GM12878 (cell line): ENCODE data around the gene GBP2. TPM values are rescaled to one million over a fixed set of nuclear protein-coding genes. Genes with fewer than 3 reads are reported as not detected.

Source experiments
- ATAC-seq: fragments of 200-7000 bp; cut with Tn5 transposase; 3 replicates; pipeline ENCODE4 v1.9.1; 2020; ENCODE audit warnings: mild to moderate bottlenecking, moderate library complexity
- BruUV-seq: library from RNA; stranded (reverse); fragments of 400-500 nt; replicated peaks from 2 replicates; lab custom pipeline; 2021; lab: Mats Ljungman, UMichigan
- CTCF ChIA-PET: fragments of 300-600 bp; sonication (Branson Sonifier 250); formaldehyde crosslinking; extraction: SDS; loops from one replicate; lab custom pipeline; 2021; ENCODE audit warnings: inconsistent platforms; lab: Yijun Ruan, JAX
- POLR2A ChIA-PET: fragments of 350-600 bp; formaldehyde crosslinking; extraction: SDS; loops from one replicate; lab custom pipeline; 2021; ENCODE audit warnings: inconsistent platforms; lab: Charles Lee
- RAD21 ChIA-PET: fragments of 300-600 bp; sonication (Branson Sonifier 250); formaldehyde crosslinking; loops from one replicate; lab custom pipeline; 2023; ENCODE audit warnings: antibody characterized with exemption; ENCODE audit not compliant: unreplicated experiment; lab: Charles Lee
- SMC1A ChIA-PET: fragments of 300-600 bp; sonication (Branson Sonifier 250); formaldehyde crosslinking; loops from one replicate; lab custom pipeline; 2023; ENCODE audit not compliant: unreplicated experiment, uncharacterized antibody; lab: Charles Lee
- DNase-seq: peaks from one replicate; pipeline ENCODE4 v3.0.0-alpha.2; 2011; ENCODE audit warnings: low read depth, low spot score
- FAIRE-seq: peaks from 3 replicates; lab custom pipeline; 2011; peaks lifted over from hg19 to GRCh38; lab: Jason Lieb, UNC
- H2AFZ ChIP-seq: 2 replicates; pipeline ENCODE4 v1.6.0; 2011; ENCODE audit warnings: low read depth, low read length, control low read depth; ENCODE audit not compliant: control insufficient read depth
- H3K27ac ChIP-seq: 2 replicates; pipeline ENCODE4 v1.5.1; 2011; ENCODE audit warnings: control low read depth; ENCODE audit not compliant: control insufficient read depth, insufficient read depth
- H3K27me3 ChIP-seq, 2 experiments: replicated peaks in 1 of 2; 2 replicates each; pipeline versions ENCODE4 v1.6.0 to v1.6.1; 2011; ENCODE audit warnings: low read length in 1 of 2; ENCODE audit not compliant: control insufficient read depth in 2 of 2, insufficient read depth in 2 of 2
- H3K36me3 ChIP-seq, 2 experiments: 2 replicates each; pipeline ENCODE4 v1.5.1; 2011; ENCODE audit warnings: low read length in 1 of 2; ENCODE audit not compliant: control insufficient read depth in 2 of 2, insufficient read depth in 2 of 2
- H3K4me1 ChIP-seq: 2 replicates; pipeline ENCODE4 v1.6.1; 2011; ENCODE audit warnings: mild to moderate bottlenecking, low read length, moderate library complexity, mixed read lengths; ENCODE audit not compliant: control insufficient read depth, insufficient read depth
- H3K4me2 ChIP-seq: 2 replicates; pipeline ENCODE4 v1.6.0; 2011; ENCODE audit warnings: control low read depth; ENCODE audit not compliant: control insufficient read depth, insufficient read depth
- H3K4me3 ChIP-seq: fragments of 200-600 bp; sonication (generic); 2 replicates; pipeline ENCODE4 v1.5.1; 2016
- H3K79me2 ChIP-seq: 2 replicates; pipeline ENCODE4 v1.6.0; 2011; ENCODE audit warnings: low read length; ENCODE audit not compliant: control insufficient read depth, insufficient read depth
- H3K9ac ChIP-seq: 2 replicates; pipeline ENCODE4 v1.8.0; 2011; ENCODE audit warnings: low read length, control low read depth, mixed read lengths; ENCODE audit not compliant: control insufficient read depth, insufficient read depth
- H3K9me3 ChIP-seq: replicated peaks from 3 replicates; pipeline ENCODE4 v1.5.1; 2011; ENCODE audit warnings: mild to moderate bottlenecking, low read length; ENCODE audit not compliant: control insufficient read depth, insufficient read depth
- H4K20me1 ChIP-seq: 2 replicates; pipeline ENCODE4 v1.6.0; 2011; ENCODE audit not compliant: control insufficient read depth, insufficient read depth
- ETV6 ChIP-seq, 2 experiments: fragments of 450-650 bp in 1 of 2; IDR thresholded peaks in 1 of 2; conservative IDR thresholded peaks in 1 of 2; 2 replicates each; pipeline ENCODE4 v1.6.1; 2014; ENCODE audit warnings: antibody characterized with exemption in 1 of 2, borderline replicate concordance in 1 of 2, low read depth in 1 of 2, mild to moderate bottlenecking in 1 of 2, moderate library complexity in 1 of 2
- KLF5 ChIP-seq: fragments of 450-650 bp; IDR thresholded peaks from 2 replicates; pipeline ENCODE4 v1.6.1; 2014; ENCODE audit warnings: mild to moderate bottlenecking; ENCODE audit not compliant: partially characterized antibody
- NFXL1 ChIP-seq: fragments of 450-650 bp; IDR thresholded peaks from 2 replicates; pipeline ENCODE4 v1.6.1; 2017; ENCODE audit warnings: antibody characterized with exemption, mild to moderate bottlenecking, borderline replicate concordance
- PAX5 ChIP-seq: IDR thresholded peaks from 2 replicates; pipeline ENCODE4 v1.6.1; 2011; ENCODE audit warnings: low read depth, low read length, borderline replicate concordance
- PKNOX1 ChIP-seq: fragments of 450-650 bp; IDR thresholded peaks from 2 replicates; pipeline ENCODE4 v1.6.1; 2016; ENCODE audit warnings: mild to moderate bottlenecking
- SIX5 ChIP-seq: IDR thresholded peaks from 2 replicates; pipeline ENCODE4 v1.6.1; 2011; ENCODE audit warnings: mild to moderate bottlenecking, low read depth, low read length, moderate library complexity; ENCODE audit not compliant: severe bottlenecking
- STAT1 ChIP-seq: fragments of 450-650 bp; conservative IDR thresholded peaks from 2 replicates; pipeline ENCODE4 v1.6.1; 2014; ENCODE audit warnings: antibody characterized with exemption, mild to moderate bottlenecking
- SUPT20H ChIP-seq: IDR thresholded peaks from 2 replicates; pipeline ENCODE4 v1.6.1; 2011; ENCODE audit warnings: low read depth, mild to moderate bottlenecking, low read length, moderate library complexity, borderline replicate concordance; ENCODE audit not compliant: control insufficient read depth
- TCF12 ChIP-seq: IDR thresholded peaks from 2 replicates; pipeline ENCODE4 v1.6.1; 2011; ENCODE audit warnings: low read depth, mild to moderate bottlenecking, low read length
- WGBS: methylation state at CpG from one replicate; pipeline ENCODE4 v1.1.6; 2016; ENCODE audit warnings: low lambda C conversion rate; ENCODE audit not compliant: insufficient replicate concordance, insufficient coverage; ENCODE audit errors: missing lambda C conversion rate; 5-methylcytosine and 5-hydroxymethylcytosine counted together
- in situ Hi-C: fragments of 300-500 bp; cut with MboI; formaldehyde crosslinking; loops from 9 replicates; pipeline ENCODE4 v1.14.3; 2018; ENCODE audit warnings: mixed read lengths
- intact Hi-C: fragments of 100-400 bp; cut with micrococcal nuclease; formaldehyde crosslinking; loops from one replicate; pipeline ENCODE4 v1.14.2; 2022; ENCODE audit not compliant: unreplicated experiment
- polyA plus RNA-seq, 11 experiments: library from polyadenylated mRNA; depleted of rRNA in 4 of 11; unstranded in 6 of 11; stranded (reverse) in 5 of 11; fragments of >200 nt; fragmentation: Nextera tagmentation in 4 of 11; fragmentation: Illumina TruSeq in 1 of 11; extraction: Ambion mirVana in 4 of 11; extraction: Trizol in 1 of 11; gene quantifications; 1 replicate in 1 of 11; 2 replicates in 10 of 11; pipeline versions ENCODE4 v1.2.1 to v1.2.3, GENCODE V29; 2011 to 2016; ENCODE audit warnings: inconsistent platforms in 2 of 11, missing spikeins in 2 of 11, low read depth in 1 of 11
- total RNA-seq, 4 experiments: library from RNA; depleted of rRNA in 3 of 4; stranded (reverse); fragments of >200 nt in 3 of 4; fragmentation: Illumina TruSeq in 1 of 4; extraction: Trizol in 1 of 4; gene quantifications; 2 replicates each; pipeline versions ENCODE4 v1.2.1 to v1.2.3, GENCODE V29; 2013 to 2021
- TF ChIP-seq, protein P1 (sequence below): IDR thresholded peaks from 2 replicates; pipeline ENCODE4 v1.6.1; 2012; ENCODE audit warnings: improper control_type of control experiment, low read depth, low read length; ENCODE audit not compliant: insufficient replicate concordance
- TF ChIP-seq, protein P2 (sequence below): IDR thresholded peaks from 2 replicates; pipeline ENCODE4 v1.6.1; 2011; ENCODE audit warnings: low read depth, low read length, improper control_type of control experiment, borderline replicate concordance
- TF ChIP-seq, protein P3 (sequence below): fragments of 450-650 bp; formaldehyde crosslinking; IDR thresholded peaks from 2 replicates; pipeline ENCODE4 v1.4.0; 2022; ENCODE audit warnings: mild to moderate bottlenecking, moderate library complexity

The GBP2 gene
- total and polyA plus RNA-seq, 10 of the 15 experiments (the other 5 are each of a cell fraction or from before 2014, with no cell fraction given), result 1.6 to 5.9 (median 3.2) TPM

- intact Hi-C loops (no loop called here), in situ Hi-C loops (no loop called here)
- Histone ChIP-seq H3K36me3 (no peaks in the 10 kb centered on the region; a peak in 1 of 4 replicates), H3K27me3 (no peaks in the 10 kb centered on the region), H3K4me1 (no peaks in the 10 kb centered on the region), H3K4me2 (no peak overlapping the region), H4K20me1 (no peaks in the 10 kb centered on the region), H3K27ac (no peak overlapping the region), H3K9ac (no peak overlapping the region), H3K79me2 (no peaks in the 10 kb centered on the region), H2AFZ (no peak overlapping the region), H3K4me3 (no peak overlapping the region), H3K9me3 (no peaks in the 10 kb centered on the region)
- DNase-seq, result no peak
- CTCF ChIA-PET, result no interaction called here
- BruUV-seq, result no TSS peak
- POLR2A ChIA-PET, result no interaction called here
- RAD21 ChIA-PET, result no interaction called here
- SMC1A ChIA-PET, result no interaction called here
- FAIRE-seq, result no peak
- 18% methylated on average over 2 of the region's 2 CpGs for WGBS
- no peak for ATAC-seq
- TF ChIP-seq SIX5 (no peak), PKNOX1 (no peak), PAX5 (no peak), STAT1 (no peak), KLF5 (no peak), NFXL1 (no peak), TCF12 (no peak), ETV6 (conservative IDR thresholded peaks at IDR 0.05 in 1 of 2, IDR thresholded peaks at IDR 0.05 in 1 of 2; ENCODE audit: borderline replicate concordance in 1 of 2, low read depth in 1 of 2) (no peak), SUPT20H (no peak)
- TF ChIP-seq, protein P1, sequence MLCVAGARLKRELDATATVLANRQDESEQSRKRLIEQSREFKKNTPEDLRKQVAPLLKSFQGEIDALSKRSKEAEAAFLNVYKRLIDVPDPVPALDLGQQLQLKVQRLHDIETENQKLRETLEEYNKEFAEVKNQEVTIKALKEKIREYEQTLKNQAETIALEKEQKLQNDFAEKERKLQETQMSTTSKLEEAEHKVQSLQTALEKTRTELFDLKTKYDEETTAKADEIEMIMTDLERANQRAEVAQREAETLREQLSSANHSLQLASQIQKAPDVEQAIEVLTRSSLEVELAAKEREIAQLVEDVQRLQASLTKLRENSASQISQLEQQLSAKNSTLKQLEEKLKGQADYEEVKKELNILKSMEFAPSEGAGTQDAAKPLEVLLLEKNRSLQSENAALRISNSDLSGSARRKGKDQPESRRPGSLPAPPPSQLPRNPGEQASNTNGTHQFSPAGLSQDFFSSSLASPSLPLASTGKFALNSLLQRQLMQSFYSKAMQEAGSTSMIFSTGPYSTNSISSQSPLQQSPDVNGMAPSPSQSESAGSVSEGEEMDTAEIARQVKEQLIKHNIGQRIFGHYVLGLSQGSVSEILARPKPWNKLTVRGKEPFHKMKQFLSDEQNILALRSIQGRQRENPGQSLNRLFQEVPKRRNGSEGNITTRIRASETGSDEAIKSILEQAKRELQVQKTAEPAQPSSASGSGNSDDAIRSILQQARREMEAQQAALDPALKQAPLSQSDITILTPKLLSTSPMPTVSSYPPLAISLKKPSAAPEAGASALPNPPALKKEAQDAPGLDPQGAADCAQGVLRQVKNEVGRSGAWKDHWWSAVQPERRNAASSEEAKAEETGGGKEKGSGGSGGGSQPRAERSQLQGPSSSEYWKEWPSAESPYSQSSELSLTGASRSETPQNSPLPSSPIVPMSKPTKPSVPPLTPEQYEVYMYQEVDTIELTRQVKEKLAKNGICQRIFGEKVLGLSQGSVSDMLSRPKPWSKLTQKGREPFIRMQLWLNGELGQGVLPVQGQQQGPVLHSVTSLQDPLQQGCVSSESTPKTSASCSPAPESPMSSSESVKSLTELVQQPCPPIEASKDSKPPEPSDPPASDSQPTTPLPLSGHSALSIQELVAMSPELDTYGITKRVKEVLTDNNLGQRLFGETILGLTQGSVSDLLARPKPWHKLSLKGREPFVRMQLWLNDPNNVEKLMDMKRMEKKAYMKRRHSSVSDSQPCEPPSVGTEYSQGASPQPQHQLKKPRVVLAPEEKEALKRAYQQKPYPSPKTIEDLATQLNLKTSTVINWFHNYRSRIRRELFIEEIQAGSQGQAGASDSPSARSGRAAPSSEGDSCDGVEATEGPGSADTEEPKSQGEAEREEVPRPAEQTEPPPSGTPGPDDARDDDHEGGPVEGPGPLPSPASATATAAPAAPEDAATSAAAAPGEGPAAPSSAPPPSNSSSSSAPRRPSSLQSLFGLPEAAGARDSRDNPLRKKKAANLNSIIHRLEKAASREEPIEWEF, result no peak
- TF ChIP-seq, protein P2, sequence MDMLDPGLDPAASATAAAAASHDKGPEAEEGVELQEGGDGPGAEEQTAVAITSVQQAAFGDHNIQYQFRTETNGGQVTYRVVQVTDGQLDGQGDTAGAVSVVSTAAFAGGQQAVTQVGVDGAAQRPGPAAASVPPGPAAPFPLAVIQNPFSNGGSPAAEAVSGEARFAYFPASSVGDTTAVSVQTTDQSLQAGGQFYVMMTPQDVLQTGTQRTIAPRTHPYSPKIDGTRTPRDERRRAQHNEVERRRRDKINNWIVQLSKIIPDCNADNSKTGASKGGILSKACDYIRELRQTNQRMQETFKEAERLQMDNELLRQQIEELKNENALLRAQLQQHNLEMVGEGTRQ, result no peak
- TF ChIP-seq, protein P3, sequence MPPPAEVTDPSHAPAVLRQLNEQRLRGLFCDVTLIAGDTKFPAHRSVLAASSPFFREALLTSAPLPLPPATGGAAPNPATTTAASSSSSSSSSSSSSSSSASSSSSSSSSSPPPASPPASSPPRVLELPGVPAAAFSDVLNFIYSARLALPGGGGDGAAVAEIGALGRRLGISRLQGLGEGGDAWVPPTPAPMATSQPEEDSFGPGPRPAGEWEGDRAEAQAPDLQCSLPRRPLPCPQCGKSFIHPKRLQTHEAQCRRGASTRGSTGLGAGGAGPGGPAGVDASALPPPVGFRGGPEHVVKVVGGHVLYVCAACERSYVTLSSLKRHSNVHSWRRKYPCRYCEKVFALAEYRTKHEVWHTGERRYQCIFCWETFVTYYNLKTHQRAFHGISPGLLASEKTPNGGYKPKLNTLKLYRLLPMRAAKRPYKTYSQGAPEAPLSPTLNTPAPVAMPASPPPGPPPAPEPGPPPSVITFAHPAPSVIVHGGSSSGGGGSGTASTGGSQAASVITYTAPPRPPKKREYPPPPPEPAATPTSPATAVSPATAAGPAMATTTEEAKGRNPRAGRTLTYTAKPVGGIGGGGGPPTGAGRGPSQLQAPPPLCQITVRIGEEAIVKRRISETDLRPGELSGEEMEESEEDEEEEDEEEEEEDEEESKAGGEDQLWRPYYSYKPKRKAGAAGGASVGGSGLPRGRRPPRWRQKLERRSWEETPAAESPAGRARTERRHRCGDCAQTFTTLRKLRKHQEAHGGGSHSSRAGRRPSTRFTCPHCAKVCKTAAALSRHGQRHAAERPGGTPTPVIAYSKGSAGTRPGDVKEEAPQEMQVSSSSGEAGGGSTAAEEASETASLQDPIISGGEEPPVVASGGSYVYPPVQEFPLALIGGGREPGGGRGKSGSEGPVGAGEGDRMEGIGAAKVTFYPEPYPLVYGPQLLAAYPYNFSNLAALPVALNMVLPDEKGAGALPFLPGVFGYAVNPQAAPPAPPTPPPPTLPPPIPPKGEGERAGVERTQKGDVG (CRISPR knock-in tag), result no peak
Observed at GRCh38 chr1:89114662-89115061, 11.3 kb downstream of the GBP2 start.
